Measurements from ENCODE around the gene LYRM4.
"Not testable (repeated sequence)": the region's sequence is repeated elsewhere in the genome, so short reads cannot be mapped to it uniquely, and the experiment has no call there.

Gene LYRM4

GRCh38 chr6:5138995-5139827, 121.5 kb downstream of the LYRM4 start:
- DNase-seq, result no peak

- no peak for DNase-seq
Observed at GRCh38 chr6:5136851-5137250, 123.9 kb downstream of the LYRM4 start.

GRCh38 chr6:5135788-5136376, 124.9 kb downstream of the LYRM4 start:
- DNase-seq, result no peak

- DNase-seq, result no peak
Observed at GRCh38 chr6:5133943-5134342, 126.8 kb downstream of the LYRM4 start.

- DNase-seq, result no peak
Observed at GRCh38 chr6:5132731-5133130, 128.0 kb downstream of the LYRM4 start.

GRCh38 chr6:5130135-5130866, 130.4 kb downstream of the LYRM4 start:
- DNase-seq, result no peak

GRCh38 chr6:5128351-5128750, 132.4 kb downstream of the LYRM4 start:
- DNase-seq, result no peak

- DNase-seq, result no peak
Observed at GRCh38 chr6:5127106-5127687, 133.6 kb downstream of the LYRM4 start.

- no peak for DNase-seq
Observed at GRCh38 chr6:5126214-5126613, 134.5 kb downstream of the LYRM4 start.

- DNase-seq, result no peak
Observed at GRCh38 chr6:5125152-5126006, 135.4 kb downstream of the LYRM4 start.

- DNase-seq, result no peak
Observed at GRCh38 chr6:5124526-5124925, 136.2 kb downstream of the LYRM4 start.

- no peak for DNase-seq
Observed at GRCh38 chr6:5123296-5124143, 137.2 kb downstream of the LYRM4 start.

GRCh38 chr6:5122504-5123112, 138.1 kb downstream of the LYRM4 start:
- DNase-seq, result no peak

GRCh38 chr6:5121956-5122355, 138.8 kb downstream of the LYRM4 start:
- DNase-seq, result no peak

- DNase-seq, result no peak
Observed at GRCh38 chr6:5121479-5121878, 139.3 kb downstream of the LYRM4 start.

- not testable (repeated sequence) for DNase-seq
Observed at GRCh38 chr6:5120543-5120942, 140.2 kb downstream of the LYRM4 start.

GRCh38 chr6:5120011-5120410, 140.7 kb downstream of the LYRM4 start:
- DNase-seq, result no peak

GRCh38 chr6:5119090-5119951, 141.4 kb downstream of the LYRM4 start:
- no peak for DNase-seq

GRCh38 chr6:5116243-5116991, 144.3 kb downstream of the LYRM4 start:
- no peak for DNase-seq

All from NCI-H146 (cell line).